K562 (cell line): ENCODE measurements around the gene CCNY. TPM values are rescaled to one million over a fixed set of nuclear protein-coding genes. Genes with fewer than 3 reads are reported as not detected.
A peak's percentile ranks its signal among the peaks of the same experiment; 100 is the strongest.

ENCODE experiments used
- BACH1 ChIP-seq: fragments of 200-800 bp; sonication (Bioruptor generic); IDR thresholded peaks from 2 replicates; pipeline ENCODE4 v1.6.1; 2016; ENCODE audit warnings: missing genetic modification characterization, missing compliant biosample characterization
- DMBX1 ChIP-seq: fragments of 250-450 bp; sonication (Bioruptor Pico); IDR thresholded peaks from 2 replicates; pipeline ENCODE4 v1.8.0; 2022; ENCODE audit warnings: inconsistent platforms, mild to moderate bottlenecking, moderate library complexity, borderline replicate concordance
- E2F6 ChIP-seq, 2 experiments: IDR thresholded peaks; 2 replicates each; pipeline ENCODE4 v1.6.1; 2011; ENCODE audit warnings: borderline replicate concordance in 1 of 2, control low read depth in 1 of 2, low read depth in 1 of 2, low read length in 1 of 2, mild to moderate bottlenecking in 1 of 2, mixed read lengths in 1 of 2, moderate library complexity in 1 of 2; ENCODE audit not compliant: insufficient read depth in 1 of 2, insufficient read length in 1 of 2, poor library complexity in 1 of 2, severe bottlenecking in 1 of 2; ENCODE audit errors: extremely low read depth in 1 of 2
- FOXA1 ChIP-seq: fragments of 450-650 bp; IDR thresholded peaks from 2 replicates; pipeline ENCODE4 v1.6.1; 2016; ENCODE audit warnings: mild to moderate bottlenecking, borderline replicate concordance
- FOXP1 ChIP-seq: sonication (generic); formaldehyde crosslinking; IDR thresholded peaks from 2 replicates; pipeline ENCODE4 v1.8.0; 2022; ENCODE audit warnings: mild to moderate bottlenecking, missing genetic modification reagents
- GTF2E2 ChIP-seq: fragments of 200-800 bp; sonication (Bioruptor generic); IDR thresholded peaks from 2 replicates; pipeline ENCODE4 v1.6.1; 2016; ENCODE audit warnings: missing genetic modification characterization, missing compliant biosample characterization
- LEF1 ChIP-seq: fragments of 450-650 bp; IDR thresholded peaks from 2 replicates; pipeline ENCODE4 v1.6.1; 2016; ENCODE audit warnings: mild to moderate bottlenecking
- MCM5 ChIP-seq: fragments of 450-650 bp; IDR thresholded peaks from 2 replicates; pipeline ENCODE4 v1.6.1; 2016; ENCODE audit warnings: low read depth
- NR1H2 ChIP-seq: sonication (generic); formaldehyde crosslinking; IDR thresholded peaks from 2 replicates; pipeline ENCODE4 v1.4.0; 2020; ENCODE audit warnings: mild to moderate bottlenecking, missing genetic modification reagents
- NUFIP1 ChIP-seq: fragments of 450-650 bp; IDR thresholded peaks from 2 replicates; pipeline ENCODE4 v1.6.1; 2018; ENCODE audit not compliant: partially characterized antibody
- PHTF2 ChIP-seq: fragments of 250-450 bp; sonication (Bioruptor Pico); IDR thresholded peaks from 2 replicates; pipeline ENCODE4 v1.5.0; 2021; ENCODE audit warnings: mild to moderate bottlenecking
- PREB ChIP-seq: sonication (generic); formaldehyde crosslinking; IDR thresholded peaks from 2 replicates; pipeline ENCODE4 v1.8.1; 2023; ENCODE audit warnings: mild to moderate bottlenecking, missing genetic modification reagents
- PYGO2 ChIP-seq: fragments of 450-650 bp; IDR thresholded peaks from 2 replicates; pipeline ENCODE4 v1.6.1; 2016; ENCODE audit warnings: mild to moderate bottlenecking, missing genetic modification characterization, moderate library complexity, missing compliant biosample characterization
- RBM14 ChIP-seq: fragments of 200-400 bp; formaldehyde crosslinking; IDR thresholded peaks from 2 replicates; pipeline ENCODE4 v1.6.1; 2018; ENCODE audit warnings: low read depth, mild to moderate bottlenecking, low read length, moderate library complexity, borderline replicate concordance; ENCODE audit not compliant: insufficient read depth
- SIX5 ChIP-seq, 2 experiments: IDR thresholded peaks; 2 replicates each; pipeline ENCODE4 v1.6.1; 2011; ENCODE audit warnings: low read length in 2 of 2, borderline replicate concordance in 1 of 2, low read depth in 1 of 2, mild to moderate bottlenecking in 1 of 2, moderate library complexity in 1 of 2; ENCODE audit not compliant: insufficient read depth in 1 of 2
- SMAD2 ChIP-seq: fragments of 150-350 bp; IDR thresholded peaks from 2 replicates; pipeline ENCODE4 v1.6.1; 2014; ENCODE audit warnings: low read depth, mild to moderate bottlenecking, low read length
- SMAD3 ChIP-seq: fragments of 450-650 bp; formaldehyde crosslinking; conservative IDR thresholded peaks from 2 replicates; pipeline ENCODE4 v1.4.0; 2020; ENCODE audit warnings: mild to moderate bottlenecking
- SMAD4 ChIP-seq: fragments of 250-450 bp; sonication (Bioruptor Pico); conservative IDR thresholded peaks from 2 replicates; pipeline ENCODE4 v1.8.0; 2021; ENCODE audit warnings: inconsistent platforms, mild to moderate bottlenecking, moderate library complexity
- SPI1 ChIP-seq: IDR thresholded peaks from 2 replicates; pipeline ENCODE4 v1.6.1; 2011; ENCODE audit warnings: low read depth, low read length, control low read depth, borderline replicate concordance
- SRSF9 ChIP-seq: fragments of 200-400 bp; formaldehyde crosslinking; IDR thresholded peaks from 2 replicates; pipeline ENCODE4 v1.6.1; 2017; ENCODE audit warnings: low read depth, low read length, borderline replicate concordance
- YBX1 ChIP-seq: fragments of 450-650 bp; IDR thresholded peaks from 2 replicates; pipeline ENCODE4 v1.7.1; 2016; ENCODE audit warnings: mild to moderate bottlenecking
- ZFP91 ChIP-seq: sonication (generic); formaldehyde crosslinking; IDR thresholded peaks from 2 replicates; pipeline ENCODE4 v1.8.0; 2022; ENCODE audit warnings: mild to moderate bottlenecking, missing genetic modification reagents
- ZNF174 ChIP-seq: fragments of 250-450 bp; sonication (Bioruptor Pico); IDR thresholded peaks from 2 replicates; pipeline ENCODE4 v1.4.0; 2020; ENCODE audit warnings: mild to moderate bottlenecking
- ZNF436 ChIP-seq: fragments of 250-450, 450-650 bp; sonication (Bioruptor Pico); formaldehyde crosslinking; IDR thresholded peaks from 2 replicates; pipeline ENCODE4 v1.7.0; 2020; ENCODE audit warnings: mild to moderate bottlenecking
- ZNF444 ChIP-seq: fragments of 250-450 bp; sonication (Bioruptor Pico); IDR thresholded peaks from 2 replicates; pipeline ENCODE4 v1.4.0; 2020; ENCODE audit warnings: mild to moderate bottlenecking, moderate library complexity
- ZNF785 ChIP-seq: fragments of 250-450 bp; sonication (Bioruptor Pico); IDR thresholded peaks from 2 replicates; pipeline ENCODE4 v1.4.0; 2020; ENCODE audit warnings: mild to moderate bottlenecking
- polyA plus RNA-seq, 8 experiments: library from polyadenylated mRNA; depleted of rRNA in 4 of 8; stranded (reverse) in 5 of 8; unstranded in 3 of 8; fragments of >200 nt; fragmentation: Nextera tagmentation in 2 of 8; fragmentation: Illumina TruSeq in 1 of 8; extraction: Ambion mirVana in 2 of 8; extraction: Trizol in 1 of 8; gene quantifications; 2 replicates each; pipeline versions ENCODE4 v1.2.1 to v1.2.3, GENCODE V29; 2011 to 2014; ENCODE audit warnings: inconsistent platforms in 1 of 8, missing spikeins in 1 of 8
- total RNA-seq, 7 experiments: library from RNA; depleted of rRNA in 6 of 7; stranded (reverse); fragments of >200 nt in 6 of 7; fragmentation: Illumina TruSeq in 2 of 7; extraction: Trizol in 2 of 7; gene quantifications; 2 replicates each; pipeline versions ENCODE4 v1.2.1 to v1.2.3, GENCODE V29; 2011 to 2021; ENCODE audit warnings: low replicate concordance in 1 of 7

Gene CCNY
- total and polyA plus RNA-seq, 9 of the 15 experiments (the other 6 are each of a cell fraction or from before 2014, with no cell fraction given), result 8.4 to 109 (median 38.6) TPM

GRCh38 chr10:35391153-35391953 is 55.0 kb downstream of the CCNY start (continued):
- TF ChIP-seq GTF2E2 (peak; percentile 58; the same call in 1 of the 2 replicates), PHTF2 (CRISPR knock-in tag) (no peak), LEF1 (peak; percentile 90; the same call in 1 of the 2 replicates), NR1H2 (CRISPR knock-in tag) (no peak), RBM14 (no peak), FOXP1 (CRISPR knock-in tag) (no peak; the same call in none of the 2 replicates), ZNF436 (CRISPR knock-in tag) (no peak), NUFIP1 (no peak), E2F6 (IDR thresholded peaks at IDR 0.05; ENCODE audit: borderline replicate concordance in 1 of 2, extremely low read depth in 1 of 2, insufficient read depth in 1 of 2, insufficient read length in 1 of 2, low read depth in 1 of 2, low read length in 1 of 2, poor library complexity in 1 of 2, severe bottlenecking in 1 of 2) (no peak), FOXA1 (no peak), BACH1 (tag) (peak; percentile 45; the same call in 1 of the 2 replicates), DMBX1 (CRISPR knock-in tag) (peak; percentile 77), ZNF174 (CRISPR knock-in tag) (no peak), PREB (CRISPR knock-in tag) (no peak), SRSF9 (no peak), MCM5 (no peak), ZNF444 (CRISPR knock-in tag) (no peak), SPI1 (peak; percentile 71; the same call in 1 of the 2 replicates), PYGO2 (tag) (no peak; the same call in 1 of the 2 replicates), YBX1 (no peak), SMAD3 (CRISPR knock-in tag) (no peak; the same call in 1 of the 2 replicates), ZFP91 (CRISPR knock-in tag) (no peak), SIX5 (IDR thresholded peaks at IDR 0.05; ENCODE audit: borderline replicate concordance in 1 of 2, insufficient read depth in 1 of 2, low read depth in 1 of 2, low read length in 2 of 2) (no peak), SMAD2 (no peak), ZNF785 (CRISPR knock-in tag) (no peak), SMAD4 (CRISPR knock-in tag) (peak; percentile 91)
